Amygdala (tissue), 56 donors: ENCODE data around the gene NTNG2.

Source experiments
- DNase-seq, 56 donors: peaks; one replicate each; lab custom pipeline; 2025; lab: John Stamatoyannopoulos, UW

NTNG2 gene

GRCh38 chr9:132167192-132167591 lies 5.3 kb downstream of the NTNG2 start:
- no peak for DNase-seq

- peak in 39 of 56 donors; percentile 16 to 87 (median 51) for DNase-seq
These were observed 6.5 kb downstream of the NTNG2 start for GRCh38 chr9:132168347-132168746.

- no peak for DNase-seq
These were observed 7.0 kb downstream of the NTNG2 start for GRCh38 chr9:132168851-132169250.

GRCh38 chr9:132169672-132170392 lies 8.0 kb downstream of the NTNG2 start:
- DNase-seq, result peak in 31 of 56 donors; percentile 21 to 81 (median 47)

- DNase-seq, result no peak
These were observed 9.8 kb downstream of the NTNG2 start for GRCh38 chr9:132171702-132172101.

- no peak for DNase-seq
These were observed 10.3 kb downstream of the NTNG2 start for GRCh38 chr9:132172185-132172584.

GRCh38 chr9:132175431-132175830 lies 13.6 kb downstream of the NTNG2 start:
- no peak for DNase-seq

GRCh38 chr9:132176338-132176737 lies 14.5 kb downstream of the NTNG2 start:
- DNase-seq, result no peak

- DNase-seq, result peak in 46 of 56 donors; percentile 36 to 92 (median 67)
These were observed 20.0 kb downstream of the NTNG2 start for GRCh38 chr9:132181796-132182313.

- peak in 40 of 56 donors; percentile 26 to 89 (median 62) for DNase-seq
These were observed 20.6 kb downstream of the NTNG2 start for GRCh38 chr9:132182314-132183091.

- DNase-seq, result no peak
These were observed 21.3 kb downstream of the NTNG2 start for GRCh38 chr9:132183134-132183533.

GRCh38 chr9:132183715-132184114 lies 21.9 kb downstream of the NTNG2 start:
- DNase-seq, result no peak

- DNase-seq, result no peak
These were observed 22.3 kb downstream of the NTNG2 start for GRCh38 chr9:132184124-132184523.

- peak in 16 of 56 donors; percentile 14 to 62 (median 38) for DNase-seq
These were observed 23.5 kb downstream of the NTNG2 start for GRCh38 chr9:132185073-132186009.

GRCh38 chr9:132187121-132187620 lies 25.3 kb downstream of the NTNG2 start:
- peak in 7 of 56 donors; percentile 11 to 36 (median 26) for DNase-seq

GRCh38 chr9:132190966-132191365 lies 29.1 kb downstream of the NTNG2 start:
- DNase-seq, result peak in 4 of 56 donors; percentile 2 to 37 (median 19)

GRCh38 chr9:132192728-132193127 lies 30.9 kb downstream of the NTNG2 start:
- peak in 50 of 56 donors; percentile 14 to 90 (median 66) for DNase-seq

GRCh38 chr9:132193227-132194124 lies 31.6 kb downstream of the NTNG2 start:
- peak in 19 of 56 donors; percentile 10 to 72 (median 30) for DNase-seq

GRCh38 chr9:132194508-132194907 lies 32.6 kb downstream of the NTNG2 start:
- DNase-seq, result no peak
